SU-DHL-6 (cell line): ENCODE results near the gene FFAR2.
A peak's percentile ranks its signal among the peaks of the same experiment; 100 is the strongest.

Experiments used
- EZH2phosphoT487 ChIP-seq: fragments of 200-600 bp; sonication (generic), shearing (Covaris generic); conservative IDR thresholded peaks from 2 replicates; pipeline ENCODE4 v1.6.1; 2018; ENCODE audit warnings: mild to moderate bottlenecking, antibody characterized with exemption, low read length, moderate library complexity, mixed read lengths
- TF ChIP-seq, protein P1 (sequence below): fragments of 200-600 bp; sonication (generic); IDR thresholded peaks from one replicate; pipeline ENCODE4 v1.5.1; 2017; ENCODE audit warnings: antibody characterized with exemption, mild to moderate bottlenecking, low read length, moderate library complexity; ENCODE audit not compliant: insufficient read depth, poor library complexity, severe bottlenecking

DNA sequence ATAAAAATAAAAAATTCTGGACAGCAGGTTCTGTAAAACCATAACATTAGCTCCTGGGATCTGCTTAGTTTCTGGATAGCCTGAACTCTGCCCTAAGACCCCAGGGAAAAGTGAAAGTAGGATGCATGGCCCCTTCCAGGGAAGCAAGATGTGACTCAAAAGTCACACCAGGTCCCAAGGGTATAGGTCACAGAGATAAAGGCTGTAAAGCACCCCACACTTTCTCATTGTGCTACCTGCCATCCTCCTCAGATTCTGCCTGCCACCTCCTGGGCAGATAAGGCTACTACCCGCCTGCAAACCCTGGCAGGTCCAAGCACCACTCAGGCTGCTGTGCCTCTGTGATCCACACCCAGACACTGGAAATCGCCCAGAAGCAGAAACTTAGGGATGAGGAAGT is 20.6 kb downstream of the FFAR2 start:
- TF ChIP-seq, protein P1, sequence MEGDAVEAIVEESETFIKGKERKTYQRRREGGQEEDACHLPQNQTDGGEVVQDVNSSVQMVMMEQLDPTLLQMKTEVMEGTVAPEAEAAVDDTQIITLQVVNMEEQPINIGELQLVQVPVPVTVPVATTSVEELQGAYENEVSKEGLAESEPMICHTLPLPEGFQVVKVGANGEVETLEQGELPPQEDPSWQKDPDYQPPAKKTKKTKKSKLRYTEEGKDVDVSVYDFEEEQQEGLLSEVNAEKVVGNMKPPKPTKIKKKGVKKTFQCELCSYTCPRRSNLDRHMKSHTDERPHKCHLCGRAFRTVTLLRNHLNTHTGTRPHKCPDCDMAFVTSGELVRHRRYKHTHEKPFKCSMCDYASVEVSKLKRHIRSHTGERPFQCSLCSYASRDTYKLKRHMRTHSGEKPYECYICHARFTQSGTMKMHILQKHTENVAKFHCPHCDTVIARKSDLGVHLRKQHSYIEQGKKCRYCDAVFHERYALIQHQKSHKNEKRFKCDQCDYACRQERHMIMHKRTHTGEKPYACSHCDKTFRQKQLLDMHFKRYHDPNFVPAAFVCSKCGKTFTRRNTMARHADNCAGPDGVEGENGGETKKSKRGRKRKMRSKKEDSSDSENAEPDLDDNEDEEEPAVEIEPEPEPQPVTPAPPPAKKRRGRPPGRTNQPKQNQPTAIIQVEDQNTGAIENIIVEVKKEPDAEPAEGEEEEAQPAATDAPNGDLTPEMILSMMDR: peak; percentile 40
- no peak for TF ChIP-seq EZH2phosphoT487
